Tibial nerve (tissue), 4 donors: ENCODE data around the gene MINK1.

Experiments used
- EP300 ChIP-seq, 2 donors: sonication (generic); formaldehyde crosslinking; IDR thresholded peaks; one replicate each; pipeline ENCODE4 v1.6.1; 2017; ENCODE audit warnings: antibody characterized with exemption in 2 of 2, mild to moderate bottlenecking in 1 of 2
- POLR2A ChIP-seq, 2 donors: fragments of 450-650 bp; IDR thresholded peaks; one replicate each; pipeline ENCODE4 v1.6.1; 2017; ENCODE audit warnings: antibody characterized with exemption in 2 of 2, mild to moderate bottlenecking in 2 of 2, moderate library complexity in 2 of 2
- TF ChIP-seq, protein P1 (sequence below), 5 experiments: fragments of 200-600 bp in 3 of 5; fragments of 450-650 bp in 2 of 5; sonication (generic) in 3 of 5; IDR thresholded peaks; one replicate each; pipeline ENCODE4 v1.5.1; 2016 to 2019; ENCODE audit warnings: antibody characterized with exemption in 5 of 5, mild to moderate bottlenecking in 3 of 5, moderate library complexity in 2 of 5

DNA sequence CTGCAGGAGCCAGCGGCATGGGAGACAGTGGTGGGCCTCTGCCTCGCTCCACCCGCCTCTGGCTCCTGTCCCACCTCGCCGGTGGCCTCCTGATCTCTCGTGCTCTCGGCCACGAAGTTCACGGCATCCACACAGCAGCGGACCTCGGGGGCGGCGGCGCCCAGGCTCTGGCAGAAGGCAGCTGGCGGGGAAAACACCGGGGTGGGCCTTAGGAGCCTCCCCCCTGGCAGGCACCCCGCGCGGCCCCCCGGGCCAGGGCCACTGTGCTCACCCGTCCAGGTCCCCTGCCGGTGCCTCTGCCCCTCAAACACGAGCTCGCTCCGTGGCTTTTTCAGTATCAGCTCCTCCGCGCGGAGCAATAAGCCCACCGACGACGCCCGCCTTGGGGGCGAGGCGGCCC, 65.8 kb downstream of the MINK1 start:
- TF ChIP-seq, protein P1, sequence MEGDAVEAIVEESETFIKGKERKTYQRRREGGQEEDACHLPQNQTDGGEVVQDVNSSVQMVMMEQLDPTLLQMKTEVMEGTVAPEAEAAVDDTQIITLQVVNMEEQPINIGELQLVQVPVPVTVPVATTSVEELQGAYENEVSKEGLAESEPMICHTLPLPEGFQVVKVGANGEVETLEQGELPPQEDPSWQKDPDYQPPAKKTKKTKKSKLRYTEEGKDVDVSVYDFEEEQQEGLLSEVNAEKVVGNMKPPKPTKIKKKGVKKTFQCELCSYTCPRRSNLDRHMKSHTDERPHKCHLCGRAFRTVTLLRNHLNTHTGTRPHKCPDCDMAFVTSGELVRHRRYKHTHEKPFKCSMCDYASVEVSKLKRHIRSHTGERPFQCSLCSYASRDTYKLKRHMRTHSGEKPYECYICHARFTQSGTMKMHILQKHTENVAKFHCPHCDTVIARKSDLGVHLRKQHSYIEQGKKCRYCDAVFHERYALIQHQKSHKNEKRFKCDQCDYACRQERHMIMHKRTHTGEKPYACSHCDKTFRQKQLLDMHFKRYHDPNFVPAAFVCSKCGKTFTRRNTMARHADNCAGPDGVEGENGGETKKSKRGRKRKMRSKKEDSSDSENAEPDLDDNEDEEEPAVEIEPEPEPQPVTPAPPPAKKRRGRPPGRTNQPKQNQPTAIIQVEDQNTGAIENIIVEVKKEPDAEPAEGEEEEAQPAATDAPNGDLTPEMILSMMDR (IDR thresholded peaks at IDR 0.05) = no peak
- TF ChIP-seq POLR2A (IDR thresholded peaks at IDR 0.05) (no peak), EP300 (IDR thresholded peaks at IDR 0.05) (no peak)
